Astrocyte (in vitro differentiated cells and primary cell): Measurements from ENCODE around the gene CAVIN2. TPM values are rescaled to one million over a fixed set of nuclear protein-coding genes. Genes with fewer than 3 reads are reported as not detected.

Source experiments
- DNase-seq: peaks from one replicate; pipeline ENCODE4 v3.0.0-alpha.2; 2010; ENCODE audit warnings: low read depth
- FAIRE-seq: peaks from 2 replicates; lab custom pipeline; 2011; peaks lifted over from hg19 to GRCh38; lab: Jason Lieb, UNC
- H2AFZ ChIP-seq: 2 replicates; pipeline ENCODE4 v1.6.0; 2012; ENCODE audit warnings: low read depth, low read length, inconsistent platforms
- H3K27ac ChIP-seq: 2 replicates; pipeline ENCODE4 v1.5.1; 2011; ENCODE audit warnings: low read depth, low read length, inconsistent platforms
- H3K27me3 ChIP-seq: 2 replicates; pipeline ENCODE4 v1.6.0; 2011; ENCODE audit warnings: low read length, inconsistent platforms; ENCODE audit not compliant: insufficient read depth
- H3K36me3 ChIP-seq: 2 replicates; pipeline ENCODE4 v1.5.1; 2011; ENCODE audit warnings: low read length, inconsistent platforms; ENCODE audit not compliant: insufficient read depth
- H3K4me1 ChIP-seq: 2 replicates; pipeline ENCODE4 v1.5.1; 2011; ENCODE audit warnings: low read length, inconsistent platforms; ENCODE audit not compliant: insufficient read depth
- H3K4me2 ChIP-seq: 2 replicates; pipeline ENCODE4 v1.6.0; 2012; ENCODE audit warnings: low read length, inconsistent platforms
- H3K4me3 ChIP-seq: 2 replicates; pipeline ENCODE4 v1.5.1; 2011; ENCODE audit warnings: low read depth, mild to moderate bottlenecking, low read length, inconsistent platforms; ENCODE audit not compliant: insufficient read depth
- H3K79me2 ChIP-seq: 2 replicates; pipeline ENCODE4 v1.6.0; 2012; ENCODE audit warnings: mild to moderate bottlenecking, low read length, inconsistent platforms; ENCODE audit not compliant: insufficient read depth
- H3K9ac ChIP-seq: 2 replicates; pipeline ENCODE4 v1.6.0; 2012; ENCODE audit warnings: mild to moderate bottlenecking, low read length, inconsistent platforms
- H3K9me3 ChIP-seq: 2 replicates; pipeline ENCODE4 v1.5.1; 2012; ENCODE audit warnings: low read depth, mild to moderate bottlenecking, low read length, inconsistent platforms; ENCODE audit not compliant: insufficient read depth
- H4K20me1 ChIP-seq: 2 replicates; pipeline ENCODE4 v1.6.0; 2012; ENCODE audit warnings: low read length, inconsistent platforms; ENCODE audit not compliant: insufficient read depth
- H3K27ac Mint-ChIP-seq: one replicate; pipeline ENCODE4 v1.8.0; 2021; ENCODE audit warnings: mild to moderate bottlenecking, mixed read lengths; ENCODE audit not compliant: unreplicated experiment
- H3K27me3 Mint-ChIP-seq: one replicate; pipeline ENCODE4 v1.8.0; 2021; ENCODE audit warnings: low read depth, mixed read lengths; ENCODE audit not compliant: unreplicated experiment
- H3K36me3 Mint-ChIP-seq: one replicate; pipeline ENCODE4 v1.8.0; 2021; ENCODE audit warnings: low read depth, mixed read lengths; ENCODE audit not compliant: unreplicated experiment
- H3K4me1 Mint-ChIP-seq: one replicate; pipeline ENCODE4 v1.8.0; 2021; ENCODE audit warnings: low read depth, mixed read lengths; ENCODE audit not compliant: unreplicated experiment
- H3K4me3 Mint-ChIP-seq: one replicate; pipeline ENCODE4 v1.8.0; 2021; ENCODE audit warnings: mild to moderate bottlenecking, moderate library complexity, mixed read lengths; ENCODE audit not compliant: unreplicated experiment
- H3K9me3 Mint-ChIP-seq: one replicate; pipeline ENCODE4 v1.8.0; 2021; ENCODE audit warnings: mild to moderate bottlenecking, mixed read lengths; ENCODE audit not compliant: unreplicated experiment
- CTCF ChIP-seq: IDR thresholded peaks from 2 replicates; pipeline ENCODE4 v1.5.1; 2011; ENCODE audit warnings: low read depth, mild to moderate bottlenecking, inconsistent platforms, low read length, moderate library complexity; ENCODE audit not compliant: insufficient read depth
- EZH2 ChIP-seq: IDR thresholded peaks from 2 replicates; pipeline ENCODE4 v1.6.1; 2012; ENCODE audit warnings: mild to moderate bottlenecking, low read length, inconsistent platforms; ENCODE audit not compliant: insufficient read depth
- total RNA-seq: library from RNA; stranded (reverse); gene quantifications from 2 replicates; pipeline ENCODE4 v1.2.1, GENCODE V29; 2021

CAVIN2 gene
- total RNA-seq, 1 donor from 2014 or later = 2.8 TPM

- no peaks in the 10 kb centered on the region for H3K36me3 ChIP-seq
- no peaks in the 10 kb centered on the region for H4K20me1 ChIP-seq
- H3K4me2 ChIP-seq = no peak overlapping the region
- Mint-ChIP-seq H3K27ac (no peak overlapping the region), H3K4me1 (peaks cover 4% of the 10 kb centered on the region), H3K9me3 (no peaks in the 10 kb centered on the region), H3K4me3 (no peak overlapping the region), H3K36me3 (no peaks in the 10 kb centered on the region), H3K27me3 (peaks cover 2% of the 10 kb centered on the region)
- H3K79me2 ChIP-seq = no peaks in the 10 kb centered on the region
- no peak overlapping the region for H3K9ac ChIP-seq
- H3K4me3 ChIP-seq = no peak overlapping the region
- no peaks in the 10 kb centered on the region for H3K4me1 ChIP-seq
- TF ChIP-seq EZH2 (no peak), CTCF (no peak)
- H3K27ac ChIP-seq = no peak overlapping the region
- no peaks in the 10 kb centered on the region for H3K9me3 ChIP-seq
- no peak for DNase-seq
- H2AFZ ChIP-seq = no peak overlapping the region
- no peaks in the 10 kb centered on the region for H3K27me3 ChIP-seq
- no peak for FAIRE-seq
Measured at GRCh38 chr2:191802180-191802579, 44.7 kb downstream of the CAVIN2 start.

- no peak overlapping the region for H2AFZ ChIP-seq
- FAIRE-seq = no peak
- no peaks in the 10 kb centered on the region for H3K9me3 Mint-ChIP-seq
Measured at GRCh38 chr2:191800874-191801273, 46.0 kb downstream of the CAVIN2 start.

More at GRCh38 chr2:191800874-191801273, 46.0 kb downstream of the CAVIN2 start:
- Mint-ChIP-seq H3K27me3 (no peaks in the 10 kb centered on the region), H3K36me3 (no peaks in the 10 kb centered on the region), H3K4me1 (no peaks in the 10 kb centered on the region), H3K4me3 (no peak overlapping the region), H3K27ac (no peak overlapping the region)
- no peaks in the 10 kb centered on the region for H3K79me2 ChIP-seq
- H3K4me3 ChIP-seq = no peak overlapping the region
- no peaks in the 10 kb centered on the region for H3K9me3 ChIP-seq
- H3K36me3 ChIP-seq = no peaks in the 10 kb centered on the region
- H3K4me1 ChIP-seq = no peaks in the 10 kb centered on the region
- TF ChIP-seq CTCF (no peak), EZH2 (no peak)
- H3K27me3 ChIP-seq = no peaks in the 10 kb centered on the region
- no peak overlapping the region for H3K9ac ChIP-seq
- no peaks in the 10 kb centered on the region for H4K20me1 ChIP-seq
- no peak for DNase-seq
- H3K27ac ChIP-seq = no peak overlapping the region
- H3K4me2 ChIP-seq = no peak overlapping the region
